Head of caudate nucleus (tissue), 42 donors: ENCODE measurements around the gene PYDC1.
"Not testable (repeated sequence)": the region's sequence is repeated elsewhere in the genome, so short reads cannot be mapped to it uniquely, and the experiment has no call there.

Experiments used
- DNase-seq, 42 donors: peaks; one replicate each; pipeline versions ENCODE4 v3.0.0 to v3.0.0-alpha.2; 2020 to 2021; ENCODE audit warnings: mixed read lengths in 7 of 42
- intact Hi-C: fragments of 100-400 bp; cut with DNase I; formaldehyde crosslinking; loops from one replicate; pipeline ENCODE4 v1.15.0; 2022

The PYDC1 gene

GRCh38 chr16:31185339-31185738 lies 31.6 kb downstream of the PYDC1 start:
- intact Hi-C loops, result loop anchor here (10.0 kb wide), 1 partner anchor 259 kb away; the partner anchor contains the start of gene ZNF843

GRCh38 chr16:31184888-31185287 lies 32.0 kb downstream of the PYDC1 start:
- DNase-seq, result no peak
- intact Hi-C loops, result loop anchor here (10.0 kb wide), 1 partner anchor 260 kb away; the partner anchor contains the start of gene ZNF843

More at GRCh38 chr16:31185339-31185738, 31.6 kb downstream of the PYDC1 start:
- no peak for DNase-seq

GRCh38 chr16:31183432-31184428 lies 33.2 kb downstream of the PYDC1 start:
- intact Hi-C loops, result loop anchor here (10.0 kb wide), 1 partner anchor 261 kb away; the partner anchor contains the start of gene ZNF843
- DNase-seq, result no peak

- no peak for DNase-seq
- intact Hi-C loops, result loop anchor here (10.0 kb wide), 1 partner anchor 262 kb away; the partner anchor contains the start of gene ZNF843
Observed at GRCh38 chr16:31182391-31182790, 34.5 kb downstream of the PYDC1 start.

- intact Hi-C loops, result loop anchor here (10.0 kb wide), 1 partner anchor 264 kb away; the partner anchor contains the start of gene ZNF843
- peak in 37 of 42 donors; percentile 12 to 63 (median 33) for DNase-seq
Observed at GRCh38 chr16:31181102-31181830, 35.7 kb downstream of the PYDC1 start.

GRCh38 chr16:31179747-31180459 lies 37.0 kb downstream of the PYDC1 start, which contains the start of gene FUS:
Gene FUS, plus strand, starts transcription at chr16:31180139. Its CDS starts 76 bp downstream, at chr16:31180215.
- intact Hi-C loops, result loop anchor here (10.0 kb wide), 1 partner anchor 265 kb away; the partner anchor contains the start of gene ZNF843
- peak; percentile 80 to 97 (median 93) for DNase-seq

GRCh38 chr16:31179219-31179746 lies 37.7 kb downstream of the PYDC1 start:
- peak in 4 of 42 donors; percentile 8 to 57 (median 24) for DNase-seq
- intact Hi-C loops, result no loop called here

GRCh38 chr16:31177136-31177535 lies 39.8 kb downstream of the PYDC1 start:
- no peak for DNase-seq
- intact Hi-C loops, result no loop called here

GRCh38 chr16:31170048-31170447 lies 46.9 kb downstream of the PYDC1 start:
- intact Hi-C loops, DNase-seq: not testable (repeated sequence)

- intact Hi-C loops, result no loop called here
- no peak for DNase-seq
Observed at GRCh38 chr16:31168848-31169247, 48.1 kb downstream of the PYDC1 start.

- DNase-seq, result no peak
- intact Hi-C loops, result no loop called here
Observed at GRCh38 chr16:31167315-31167714, 49.6 kb downstream of the PYDC1 start.
